HG03045 (cell line): ENCODE results near the gene PTCH1.

ENCODE experiments used
- ATAC-seq: cut with Tn5 transposase; IDR thresholded peaks from one replicate; pipeline ENCODE4 v1.9.1; 2021; ENCODE audit warnings: mild to moderate bottlenecking, moderate library complexity; ENCODE audit not compliant: unreplicated experiment

The PTCH1 gene

GRCh38 chr9:95512709-95513095 lies 4.1 kb downstream of the PTCH1 start:
- no peak for ATAC-seq

DNA sequence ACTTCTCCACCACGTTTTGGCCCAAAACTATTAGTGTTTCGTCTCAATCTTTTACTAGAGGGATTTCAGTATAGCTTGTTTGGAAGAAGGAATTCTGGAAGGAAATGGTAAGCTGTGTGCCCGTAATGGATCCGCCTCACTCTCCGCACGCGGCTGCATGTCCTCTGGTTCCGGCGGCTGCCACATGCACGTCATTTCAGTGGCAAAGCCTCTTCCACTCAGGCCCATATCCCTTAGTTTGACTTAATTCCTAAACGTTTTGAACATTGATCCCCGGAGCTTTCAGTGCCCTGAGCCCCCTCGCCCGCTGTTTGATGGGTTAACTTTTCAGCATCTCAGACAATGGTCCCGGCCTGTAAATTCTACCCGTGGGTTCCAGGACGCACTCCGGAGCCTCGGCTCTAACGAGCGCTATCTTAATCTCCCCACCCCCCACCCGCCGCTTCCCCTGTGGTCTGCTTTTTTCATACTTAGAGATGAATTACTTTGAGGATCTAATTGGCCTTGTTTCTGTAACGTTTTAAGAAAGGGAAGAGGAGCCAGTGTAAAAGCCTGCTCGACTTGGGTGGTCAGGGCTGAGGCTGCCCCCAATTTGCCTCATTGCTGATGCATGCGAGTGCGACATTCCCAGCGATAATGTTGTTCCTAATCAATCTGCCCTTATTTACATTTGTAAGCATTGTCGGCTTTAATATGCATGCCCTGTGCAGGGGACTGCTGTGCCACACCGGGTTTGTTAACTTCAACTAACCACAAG lies 4.6 kb downstream of the PTCH1 start:
- no peak for ATAC-seq

- no peak for ATAC-seq
Observed at GRCh38 chr9:95511616-95511931, 5.2 kb downstream of the PTCH1 start.

DNA sequence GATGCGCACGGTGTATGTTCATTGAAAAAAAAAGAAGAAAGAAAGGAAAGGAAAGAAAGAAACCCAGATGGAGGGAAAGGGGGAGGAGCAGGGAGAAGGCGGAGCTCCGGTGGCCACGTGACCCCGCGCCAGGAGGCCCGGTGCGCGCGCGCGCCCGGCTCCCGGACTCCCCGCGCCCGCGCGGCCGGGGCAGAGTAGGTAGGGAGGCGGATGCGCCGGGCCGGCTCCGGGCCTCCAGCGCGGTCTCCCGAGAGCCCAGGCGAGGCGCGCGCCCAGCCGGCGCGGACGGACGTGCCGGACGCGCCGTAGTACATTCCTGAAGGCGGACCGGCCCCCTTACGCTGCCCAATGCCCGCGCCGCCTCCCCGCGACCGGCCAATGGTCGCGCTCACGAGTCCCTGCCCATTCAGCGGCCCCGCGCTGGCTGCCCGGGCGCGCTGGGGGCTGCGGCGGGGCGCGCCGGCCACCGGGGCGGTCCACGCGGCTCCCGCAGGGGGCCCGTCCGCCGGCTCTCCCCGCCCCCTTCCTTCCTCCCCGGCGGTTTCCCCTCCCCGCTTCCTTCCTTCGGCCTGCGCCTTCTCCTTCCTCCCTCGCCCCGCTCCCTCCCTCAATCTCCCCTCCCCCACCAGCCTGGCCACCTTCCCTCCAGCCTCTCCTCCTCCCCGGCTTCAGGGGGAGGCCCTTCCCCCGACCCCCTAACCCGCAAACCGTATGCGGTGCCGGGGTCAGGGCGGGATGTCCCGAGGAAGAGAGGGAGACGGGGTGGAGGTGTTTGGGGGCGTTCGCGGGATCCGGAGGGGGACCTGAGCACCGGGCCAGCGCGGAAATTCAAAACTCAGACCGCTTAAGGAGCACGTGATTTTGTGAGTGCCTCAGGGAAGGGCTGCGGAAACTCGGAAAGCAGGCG lies 5.8 kb downstream of the PTCH1 start:
- ATAC-seq: peak; percentile 47

DNA sequence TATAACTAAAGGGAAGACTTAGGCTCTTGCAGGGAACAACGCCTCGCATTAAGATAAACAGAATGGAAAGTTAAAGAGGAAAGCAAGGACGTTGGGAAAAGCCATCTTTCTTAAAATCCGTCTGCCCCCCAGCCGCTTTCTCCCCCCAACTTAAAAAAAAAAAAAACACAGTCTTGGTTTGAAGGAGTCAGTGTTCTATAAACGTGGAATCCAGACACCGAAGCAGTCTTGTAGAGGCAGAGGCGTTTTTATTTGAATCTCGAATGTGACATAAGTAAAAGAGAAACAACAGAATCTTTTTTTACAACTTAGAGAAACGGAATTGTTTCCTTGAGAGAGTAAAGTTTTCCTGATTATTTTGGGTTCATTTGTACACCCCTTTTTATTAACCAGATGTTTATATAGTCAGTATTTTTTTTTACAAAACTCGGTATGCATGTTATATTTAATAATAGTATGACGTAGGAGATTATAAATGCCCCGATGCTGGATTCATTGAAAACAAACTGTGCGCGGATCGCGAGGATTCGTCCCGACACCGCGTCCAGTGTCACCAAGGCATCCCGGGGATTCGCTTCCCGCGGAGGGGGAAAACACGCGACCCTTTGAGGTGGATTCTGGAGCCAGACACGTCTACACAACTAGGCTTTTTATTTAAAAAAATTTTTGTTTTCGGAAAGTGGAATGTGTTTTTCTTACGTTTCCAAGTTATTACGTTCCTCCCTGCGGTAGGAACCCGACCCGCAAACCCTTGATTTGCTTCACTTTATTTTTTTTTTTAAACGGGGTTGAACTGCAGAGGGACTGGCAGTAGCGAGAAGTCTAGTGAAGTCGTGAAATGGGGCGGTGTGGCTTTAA lies 6.7 kb downstream of the PTCH1 start:
- ATAC-seq: no peak

- peak; percentile 23 for ATAC-seq
Observed at GRCh38 chr9:95508968-95509850, 7.6 kb downstream of the PTCH1 start.

DNA sequence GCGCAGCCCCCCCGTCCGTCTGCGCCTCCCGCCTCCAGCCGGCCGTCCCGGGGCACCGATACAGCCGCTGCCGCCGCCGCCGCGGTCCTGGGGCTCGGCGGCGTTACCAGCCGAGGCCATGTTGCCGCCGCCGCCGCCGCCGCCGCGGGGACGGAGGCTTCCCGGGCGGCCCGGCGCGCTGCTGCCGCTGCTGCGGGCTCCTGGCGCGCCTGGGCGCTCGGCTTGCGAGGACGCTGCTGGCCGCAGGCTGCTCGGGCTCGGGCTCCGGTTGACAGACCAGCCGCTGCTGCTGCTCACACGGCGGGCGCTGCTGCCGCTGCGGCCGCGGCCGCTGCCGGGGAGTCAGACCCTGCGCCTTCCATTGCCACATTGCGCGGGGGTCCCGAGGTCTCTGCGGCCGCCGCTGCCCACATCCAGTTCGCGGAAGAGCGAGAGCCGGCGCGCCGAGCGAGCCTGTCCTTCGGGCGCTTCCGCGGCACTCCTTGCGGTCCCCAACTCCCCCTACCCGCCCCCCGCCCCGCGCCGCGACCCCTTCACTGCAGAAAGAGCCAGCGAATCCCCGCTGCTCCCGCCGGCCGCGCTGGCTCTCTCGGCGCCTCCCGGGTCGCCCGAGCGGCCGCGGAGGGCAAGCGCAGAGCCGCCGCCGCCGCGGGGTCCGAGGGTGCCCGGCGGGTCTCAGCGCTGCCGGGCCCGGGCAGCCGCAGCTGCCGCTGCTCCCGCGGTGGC lies 8.4 kb downstream of the PTCH1 start:
- ATAC-seq: peak; percentile 4

GRCh38 chr9:95507464-95508241 lies 9.1 kb downstream of the PTCH1 start:
- ATAC-seq: no peak

- peak; percentile 5 for ATAC-seq
Observed at GRCh38 chr9:95506678-95507463, 9.9 kb downstream of the PTCH1 start.

- peak; percentile 9 for ATAC-seq
Observed at GRCh38 chr9:95506428-95506677, 10.4 kb downstream of the PTCH1 start.

DNA sequence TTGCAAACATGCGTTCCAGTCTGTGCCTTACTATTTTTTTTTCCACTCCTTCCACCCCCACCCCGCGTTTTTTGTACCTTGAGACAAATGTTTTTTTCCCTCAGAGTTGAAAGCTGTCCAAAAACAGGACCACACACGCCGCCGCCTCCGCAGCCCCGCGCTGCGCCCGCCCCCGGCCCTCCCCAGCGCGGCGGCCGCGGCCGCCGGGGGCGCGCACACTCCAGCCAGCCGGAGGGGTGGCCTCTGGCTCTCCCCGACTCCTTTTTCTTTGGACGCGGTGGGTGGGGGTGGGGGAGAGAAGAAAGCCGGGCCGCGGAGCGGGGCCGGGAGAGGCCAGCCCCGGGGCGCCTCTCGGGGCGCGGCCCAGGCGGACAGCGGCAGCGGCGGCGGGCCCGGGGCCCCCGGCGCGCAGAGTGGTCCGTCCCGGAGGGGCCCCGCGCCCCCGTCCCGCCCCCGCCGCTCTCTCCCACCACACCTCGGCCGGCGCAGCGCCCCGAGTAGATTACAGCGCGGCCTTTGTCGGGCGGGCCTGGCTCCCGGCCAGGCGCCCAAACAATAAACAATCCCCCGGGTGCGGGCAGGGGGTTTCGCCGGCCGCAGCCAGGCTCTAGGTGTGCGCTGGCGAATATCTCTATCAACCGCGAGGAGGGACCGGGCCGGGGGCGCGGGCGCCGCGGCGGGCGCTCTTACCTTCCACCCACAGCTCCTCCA lies 10.9 kb downstream of the PTCH1 start:
- peak; percentile 27 for ATAC-seq

- no peak for ATAC-seq
Observed at GRCh38 chr9:95505072-95505716, 11.6 kb downstream of the PTCH1 start.

DNA sequence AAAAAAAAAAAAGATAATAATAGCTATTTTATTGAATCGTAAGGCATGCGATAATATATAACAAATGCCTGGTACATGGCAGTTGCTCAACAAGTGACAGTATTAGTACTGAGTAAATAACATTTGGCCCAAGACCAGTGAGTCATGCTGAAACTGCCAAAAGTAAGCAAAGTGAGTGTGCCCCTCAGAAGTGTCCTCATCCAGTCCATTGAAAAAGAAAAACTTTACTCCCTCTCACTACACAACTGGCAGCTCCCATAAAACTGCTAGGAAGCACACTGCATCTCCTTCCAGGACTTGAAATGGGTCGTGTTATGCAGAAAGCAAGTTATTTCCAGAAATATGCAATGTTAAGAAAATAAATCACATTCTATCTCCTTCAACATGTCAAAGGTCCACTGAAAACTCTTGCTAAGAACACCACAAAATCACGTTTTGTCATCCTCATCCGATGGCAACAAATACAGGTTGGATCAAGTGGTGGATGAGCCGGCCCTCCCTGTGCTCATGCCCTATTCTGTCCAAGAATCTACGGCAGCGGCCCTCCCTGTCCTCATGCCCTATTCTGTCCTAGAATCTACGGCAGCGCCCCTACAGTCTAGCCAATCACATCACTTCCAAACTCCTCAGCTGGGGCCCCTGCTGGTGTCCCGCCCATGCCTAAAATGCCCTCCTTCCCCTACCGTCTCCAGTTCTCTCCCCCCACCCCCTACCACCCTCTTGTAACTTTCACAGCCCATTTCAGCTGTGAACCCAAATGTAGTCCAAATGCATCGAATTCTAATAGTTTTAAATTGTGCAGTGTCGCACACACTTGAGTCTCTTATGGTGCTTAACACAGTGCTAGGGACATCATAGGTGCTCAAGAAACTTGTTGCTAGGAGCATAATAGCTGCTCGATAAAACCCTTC lies 12.5 kb downstream of the PTCH1 start:
- ATAC-seq: no peak

DNA sequence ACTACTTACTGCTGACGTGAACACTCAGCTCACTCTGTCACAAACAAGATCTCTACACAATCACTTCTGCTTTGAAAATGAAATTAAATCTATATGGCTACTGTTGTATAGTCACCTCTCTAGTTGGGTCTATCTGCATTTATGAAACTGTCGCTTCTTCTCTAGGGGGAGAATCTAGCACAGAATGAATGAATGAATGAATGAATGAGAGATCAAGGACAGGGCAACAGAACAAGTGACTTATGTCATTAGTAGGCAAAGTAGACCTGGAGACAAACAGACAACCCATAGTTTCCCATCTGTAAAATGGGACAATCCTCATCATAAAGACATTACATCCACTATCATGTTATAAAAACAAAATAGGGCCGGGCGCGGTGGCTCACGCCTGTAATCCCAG lies 13.4 kb downstream of the PTCH1 start:
- no peak for ATAC-seq

GRCh38 chr9:95502248-95502647 lies 14.5 kb downstream of the PTCH1 start:
- ATAC-seq: no peak

GRCh38 chr9:95499847-95500246 lies 16.9 kb downstream of the PTCH1 start:
- no peak for ATAC-seq
